HTERT RPE-1 (cell line): ENCODE measurements around the gene CCDC201.

Experiments used
- in situ Hi-C: fragments of 300-500 bp; cut with MboI; formaldehyde crosslinking; loops from 4 replicates; pipeline ENCODE4 v1.14.3; 2020; ENCODE audit warnings: low sequenced_read_pairs

CCDC201 gene

GRCh38 chr7:45873035-45873354, at the start of gene CCDC201:
Gene CCDC201, minus strand, starts transcription at chr7:45873082. Its CDS starts 75 bp downstream, at chr7:45873007.
- in situ Hi-C loops: no loop called here

GRCh38 chr7:45921699-45922519, 49.0 kb upstream of the CCDC201 start:
- in situ Hi-C loops: no loop called here

DNA sequence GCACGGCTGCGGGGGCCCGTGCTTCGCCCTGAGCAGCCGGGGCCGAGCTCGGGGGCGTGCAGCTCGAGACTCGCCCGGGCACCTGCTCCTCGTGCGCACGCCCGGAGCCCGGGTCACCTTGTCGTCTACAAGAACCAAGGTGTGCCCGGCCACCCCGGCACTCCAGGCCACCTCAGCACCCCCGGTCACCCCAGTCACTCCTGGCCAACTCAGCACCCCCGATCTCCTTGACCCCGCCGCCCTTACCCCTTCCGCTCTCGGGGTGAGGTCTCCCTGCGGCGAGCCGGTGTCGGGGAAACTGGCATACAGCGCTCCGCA, 48.5 kb upstream of the CCDC201 start:
- in situ Hi-C loops: no loop called here

DNA sequence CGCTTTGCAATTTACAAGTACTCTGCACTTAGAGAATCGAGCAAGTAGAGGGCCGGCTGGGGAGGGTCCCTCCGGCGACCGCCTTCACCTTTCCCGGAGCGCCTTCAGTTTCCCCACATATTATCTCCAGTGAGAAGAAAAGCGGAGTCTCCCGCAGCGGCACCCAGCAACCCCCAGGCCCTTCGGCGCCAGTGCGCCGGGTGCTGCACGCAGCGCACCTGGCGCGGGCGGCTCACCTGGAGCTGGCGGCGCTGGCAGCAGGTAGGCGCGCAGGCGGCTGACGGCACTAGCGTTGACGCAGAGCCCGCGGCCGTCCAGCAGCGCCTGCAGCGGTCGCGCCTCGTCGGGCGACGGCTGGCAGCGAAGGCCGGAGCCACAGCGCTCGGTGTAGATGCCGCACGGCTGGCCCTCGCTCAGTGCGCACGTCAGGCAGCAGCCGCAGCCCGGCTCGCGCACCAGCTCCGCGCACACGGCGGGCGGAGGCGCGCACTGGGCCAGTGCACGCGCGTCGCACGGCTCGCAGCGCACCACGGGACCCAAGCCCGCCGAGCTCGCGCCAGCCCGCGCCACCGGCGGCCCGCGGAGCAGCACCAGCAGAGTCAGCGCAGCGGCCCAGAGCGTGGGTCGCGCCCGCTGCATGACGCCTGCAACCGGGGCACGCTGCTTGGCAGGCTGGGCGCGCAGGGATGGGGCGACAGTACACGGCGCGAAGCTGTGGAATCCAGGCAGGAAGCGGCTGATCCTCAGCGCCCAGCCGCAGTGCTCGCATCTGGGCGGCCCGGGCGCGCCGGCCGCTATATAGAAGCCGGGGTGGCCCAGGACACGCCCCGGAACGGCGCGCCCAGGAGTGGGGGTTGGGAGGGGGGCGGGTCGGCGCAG, 47.9 kb upstream of the CCDC201 start, which contains the start of gene IGFBP3:
Gene IGFBP3, minus strand, starts transcription at position 771 of the 879 bp plus-strand sequence. Its CDS starts 132 bp downstream, at position 639.
- in situ Hi-C loops: no loop called here

DNA sequence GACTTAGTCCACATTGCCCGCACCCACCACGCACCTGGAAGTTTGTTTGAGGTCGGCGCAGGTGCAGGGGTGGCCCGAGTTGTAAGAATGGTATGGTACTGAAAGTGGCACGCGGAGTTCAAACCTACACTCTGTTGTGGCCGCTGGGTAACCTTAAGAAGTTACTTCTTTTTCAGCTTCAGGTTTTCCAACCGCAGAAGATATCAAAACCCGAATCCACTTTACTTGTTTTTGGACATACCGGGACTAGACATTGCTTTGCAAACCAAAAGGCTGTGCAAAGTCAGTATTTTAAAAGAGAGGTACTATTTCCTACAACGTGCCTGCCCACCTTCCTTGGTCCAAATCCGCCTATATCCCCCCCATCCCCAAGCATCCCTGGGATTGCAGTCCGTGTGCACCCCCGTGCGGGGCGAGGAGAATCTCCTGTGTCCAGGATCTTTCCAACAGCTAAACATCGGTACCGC, 47.1 kb upstream of the CCDC201 start:
- in situ Hi-C loops: no loop called here

GRCh38 chr7:45919231-45919784, 46.4 kb upstream of the CCDC201 start:
- in situ Hi-C loops: no loop called here

GRCh38 chr7:45918556-45918955, 45.7 kb upstream of the CCDC201 start:
- in situ Hi-C loops: no loop called here

DNA sequence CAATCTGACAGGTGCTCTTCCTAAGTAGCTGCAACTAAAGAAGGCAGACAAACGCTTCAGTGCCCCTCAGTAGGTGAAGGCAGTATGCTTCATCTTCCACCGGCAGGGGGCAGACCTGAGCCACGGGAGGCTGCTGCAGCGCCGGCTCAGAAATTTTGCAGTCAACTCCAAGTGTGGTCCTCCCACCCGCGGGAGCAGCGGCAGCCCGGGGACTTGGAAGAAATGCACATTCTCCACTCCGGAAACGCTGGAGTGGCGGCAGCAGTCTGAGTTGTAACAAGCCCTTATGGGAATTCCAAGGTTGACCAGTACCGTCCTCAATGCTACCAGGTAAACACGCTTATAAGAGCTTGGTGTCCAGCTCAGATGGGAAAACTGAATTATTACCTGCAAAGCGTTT, 44.8 kb upstream of the CCDC201 start:
- in situ Hi-C loops: no loop called here

DNA sequence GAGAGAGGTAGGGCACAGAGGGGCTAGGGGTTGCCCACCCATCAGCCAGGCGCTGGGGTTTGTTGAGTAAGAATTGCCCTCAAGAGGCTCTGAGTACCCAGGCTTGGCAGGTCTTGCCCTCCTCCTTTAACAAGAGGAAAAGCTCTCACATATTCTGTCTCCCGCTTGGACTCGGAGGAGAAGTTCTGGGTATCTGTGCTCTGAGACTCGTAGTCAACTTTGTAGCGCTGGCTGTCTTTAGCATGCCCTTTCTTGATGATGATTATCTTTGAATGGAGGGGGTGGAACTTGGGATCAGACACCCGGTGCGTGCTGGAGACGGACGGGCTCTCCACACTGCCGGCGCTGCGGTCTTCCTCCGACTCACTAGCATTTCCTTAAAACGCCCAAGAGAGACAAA, 44.2 kb upstream of the CCDC201 start:
- in situ Hi-C loops: no loop called here

- in situ Hi-C loops: no loop called here
These were observed 42.7 kb upstream of the CCDC201 start for GRCh38 chr7:45915606-45916005.

DNA sequence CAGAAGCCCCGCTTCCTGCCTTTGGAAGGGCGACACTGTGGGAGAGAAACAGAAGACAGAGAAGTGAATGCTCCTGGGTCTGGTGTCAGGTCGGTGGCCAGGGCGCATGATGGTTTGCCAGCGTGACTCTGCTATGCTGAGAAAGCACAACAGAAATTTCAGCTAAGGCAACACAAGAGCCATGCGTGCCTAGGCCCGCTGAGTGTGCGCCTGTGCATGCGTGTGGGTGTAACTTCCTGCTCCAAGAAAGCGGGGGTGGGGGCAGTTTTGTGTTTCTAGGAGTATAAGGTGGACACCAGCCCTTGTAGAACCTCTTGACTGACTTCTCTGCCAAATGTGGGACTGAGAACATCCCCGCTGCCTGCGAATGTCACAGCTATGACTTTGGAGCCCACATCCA, 42.0 kb upstream of the CCDC201 start:
- in situ Hi-C loops: no loop called here

DNA sequence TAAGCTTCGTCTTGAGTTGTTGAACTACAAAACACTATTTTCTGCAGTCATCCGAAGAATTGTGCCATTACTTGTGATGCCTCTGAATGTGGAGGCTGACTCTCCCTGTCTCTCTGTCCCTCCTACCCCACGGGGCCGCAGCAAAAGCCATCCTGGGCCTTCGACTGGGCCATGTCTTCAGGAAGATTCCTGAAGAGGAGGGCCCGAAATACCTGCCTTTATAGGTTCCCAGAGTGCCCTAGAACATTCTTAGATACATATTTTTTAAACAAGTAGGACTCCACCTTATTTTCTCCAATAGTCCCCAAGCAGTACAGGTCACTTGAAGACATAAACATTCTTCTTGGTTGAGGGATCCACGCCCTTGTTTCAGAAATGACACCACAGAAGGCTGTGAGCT, 40.1 kb upstream of the CCDC201 start:
- in situ Hi-C loops: no loop called here

DNA sequence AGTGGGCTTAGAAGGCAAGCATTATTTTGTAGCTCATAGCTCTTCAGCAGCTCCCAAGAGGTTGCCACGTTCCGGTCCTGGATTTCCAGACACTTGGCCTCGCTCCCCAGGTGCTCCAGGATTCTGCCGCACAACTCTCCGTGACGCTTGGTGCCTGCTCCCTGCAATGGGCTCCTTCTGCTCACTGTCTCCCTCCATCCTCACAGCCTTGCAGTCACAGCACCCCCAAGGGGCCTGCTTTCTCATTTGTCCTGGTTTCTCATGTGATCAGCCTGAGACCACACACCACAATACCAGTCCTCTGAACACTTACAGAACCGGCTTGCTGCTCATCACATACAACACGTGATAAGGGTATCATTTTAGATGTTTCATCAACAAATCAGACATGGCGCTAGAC, 38.4 kb upstream of the CCDC201 start:
- in situ Hi-C loops: no loop called here

DNA sequence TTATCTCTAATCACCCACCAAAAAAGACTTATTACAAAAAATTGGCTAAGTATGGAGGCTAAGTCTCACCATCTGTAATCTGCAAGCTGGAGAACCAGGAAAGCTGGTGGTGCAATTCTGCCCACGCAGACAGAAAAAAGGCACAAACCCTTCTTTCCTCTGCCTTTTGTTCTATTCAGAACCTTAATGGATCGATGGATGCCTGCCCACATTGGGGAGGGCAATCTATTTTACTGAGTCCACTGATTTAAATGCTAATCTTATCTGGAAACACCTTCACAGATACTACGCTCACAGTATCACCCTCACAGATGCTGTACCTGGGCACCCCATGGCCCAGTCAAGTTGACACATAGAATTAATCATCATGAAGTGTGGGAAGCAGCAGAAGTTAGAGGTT, 38.0 kb upstream of the CCDC201 start:
- in situ Hi-C loops: no loop called here

GRCh38 chr7:45909561-45909960, 36.7 kb upstream of the CCDC201 start:
- in situ Hi-C loops: no loop called here

DNA sequence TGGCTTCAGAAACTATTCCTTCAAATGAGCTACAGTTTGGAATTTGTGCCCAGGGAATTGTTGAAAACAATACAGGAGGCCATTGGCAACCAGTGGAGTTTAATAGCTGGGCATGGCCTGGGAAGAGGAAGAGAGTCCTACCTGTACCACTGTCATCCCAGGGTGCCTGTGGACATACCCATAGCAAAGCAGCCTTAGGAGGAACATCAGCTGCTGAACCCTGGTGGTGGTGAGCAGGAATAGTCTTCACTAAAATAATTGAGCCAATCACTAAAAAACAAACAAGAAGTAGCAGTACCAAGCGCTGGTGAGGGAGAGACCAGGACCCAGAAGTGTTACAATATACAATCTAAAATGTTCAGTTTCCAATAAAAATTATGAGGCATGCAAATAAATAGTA, 29.9 kb upstream of the CCDC201 start:
- in situ Hi-C loops: no loop called here

DNA sequence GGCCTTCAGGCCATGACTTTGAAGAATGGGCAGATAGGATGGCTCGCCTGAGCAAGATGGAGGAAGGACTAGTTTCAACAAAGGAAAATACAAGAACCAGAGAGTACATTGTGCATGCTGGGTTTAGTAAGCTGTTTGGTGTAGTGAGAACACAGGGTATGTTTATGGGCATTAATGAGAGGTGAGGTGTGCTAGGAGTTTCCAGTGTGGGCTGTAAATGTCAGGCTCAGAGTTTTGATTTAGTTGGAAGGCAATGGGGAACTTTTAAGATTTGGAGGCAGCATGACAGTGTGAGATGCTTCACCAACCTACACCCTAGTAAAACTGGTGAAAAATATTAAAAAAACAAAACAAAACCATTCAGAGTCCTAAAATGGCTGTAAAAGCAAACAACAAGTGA, 28.7 kb upstream of the CCDC201 start:
- in situ Hi-C loops: no loop called here

GRCh38 chr7:45898222-45898621, 25.3 kb upstream of the CCDC201 start:
- in situ Hi-C loops: no loop called here

DNA sequence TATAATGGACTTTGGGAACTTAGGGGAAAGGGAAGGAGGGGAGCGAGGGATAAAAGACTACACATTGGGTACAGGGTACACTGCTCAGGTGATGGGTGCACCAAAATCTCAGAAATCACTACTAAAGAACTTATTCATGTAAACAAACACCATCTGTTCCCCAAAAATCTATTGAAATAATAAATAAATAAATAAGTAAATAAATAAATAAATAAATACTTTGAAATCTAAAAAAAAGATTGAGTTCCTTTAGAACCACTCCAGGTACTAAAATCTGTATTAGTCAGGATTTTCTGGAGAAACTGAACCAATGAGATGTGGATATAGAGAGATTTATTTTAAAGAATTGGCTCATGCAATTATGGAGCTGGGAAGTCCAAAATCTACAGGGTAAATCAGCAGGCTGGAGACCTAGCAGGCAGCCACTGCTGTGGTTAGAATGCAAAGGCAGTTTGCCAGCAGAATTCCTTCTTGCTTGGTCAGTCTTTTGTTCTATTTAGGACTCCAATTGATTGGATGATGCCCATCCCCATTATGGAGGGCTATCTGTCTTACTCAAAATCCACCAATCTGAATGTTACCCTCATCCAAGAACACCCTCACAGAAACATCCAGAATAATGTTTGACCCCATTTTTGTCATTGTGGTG, 24.3 kb upstream of the CCDC201 start:
- in situ Hi-C loops: no loop called here

GRCh38 chr7:45894665-45895062, 21.8 kb upstream of the CCDC201 start:
- in situ Hi-C loops: no loop called here

DNA sequence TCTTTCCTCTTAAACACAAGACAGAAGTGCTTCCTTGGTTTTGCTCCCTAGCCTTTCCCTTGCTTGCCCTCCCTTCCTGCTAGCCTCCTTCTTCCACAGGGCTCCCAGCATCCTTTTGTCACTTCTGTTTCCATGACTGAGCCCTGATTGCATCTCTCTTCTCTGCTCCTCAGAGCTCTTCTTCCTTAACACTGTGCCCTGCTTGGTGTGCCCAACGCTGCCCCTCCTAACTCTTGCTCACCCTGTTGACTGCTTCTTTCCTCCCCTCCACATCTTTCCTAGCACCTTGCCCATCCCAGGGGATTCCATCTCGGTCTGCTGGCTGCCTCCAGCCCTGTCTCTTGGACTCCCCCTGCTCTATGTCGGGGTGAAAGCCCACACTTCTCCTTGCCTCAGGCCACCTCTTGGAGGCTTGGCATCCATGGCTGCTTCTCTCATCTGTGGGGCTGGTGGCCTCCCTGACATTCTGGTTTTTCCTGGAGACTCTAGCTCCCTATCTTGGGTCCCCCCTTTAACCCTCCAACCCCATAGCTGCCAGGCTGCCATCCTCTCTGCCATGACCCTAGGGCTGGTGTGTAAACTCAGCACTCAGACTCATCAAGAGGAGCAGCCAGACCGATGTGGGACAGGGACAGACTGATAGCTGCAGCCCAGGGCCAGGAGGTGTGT, 21.2 kb upstream of the CCDC201 start:
- in situ Hi-C loops: no loop called here
